ENCODE data around the gene NAGLU.

GRCh38 chr17:42564815-42565522 lies 28.9 kb downstream of the NAGLU start:
- TF ChIP-seq CTCF (IDR thresholded peaks at IDR 0.05): no peak
- TF ChIP-seq POLR2A (IDR thresholded peaks at IDR 0.05): no peak

Data from heart left ventricle (tissue), 13 donors.